CD4-positive, alpha-beta T cell (primary cell): ENCODE data around the gene ZBTB40. TPM values are rescaled to one million over a fixed set of nuclear protein-coding genes. Genes with fewer than 3 reads are reported as not detected.

ENCODE experiments used
- ATAC-seq: fragments of 200-7000 bp; cut with Tn5 transposase; one replicate; pipeline ENCODE4 v1.10.0; 2022; ENCODE audit warnings: mild to moderate bottlenecking; ENCODE audit not compliant: poor library complexity
- CTCF ChIA-PET: fragments of 350-600 bp; sonication (Branson Sonifier 250); formaldehyde crosslinking; loops from one replicate; lab custom pipeline; 2021; ENCODE audit warnings: antibody characterized with exemption, inconsistent platforms; lab: Charles Lee
- POLR2A ChIA-PET: fragments of 350-600 bp; sonication (Branson Sonifier 250); formaldehyde crosslinking; loops from one replicate; lab custom pipeline; 2021; ENCODE audit warnings: antibody characterized with exemption, inconsistent platforms; lab: Charles Lee
- DNase-seq, 14 experiments: peaks; one replicate each; pipeline ENCODE4 v3.0.0-alpha.2; 2013 to 2020; ENCODE audit warnings: mixed read lengths in 2 of 14
- H3K27ac ChIP-seq, 2 donors: one replicate each; pipeline versions ENCODE4 v1.5.1 to v1.7.0; 2013; ENCODE audit warnings: low read length in 2 of 2, low read depth in 1 of 2, mild to moderate bottlenecking in 1 of 2
- H3K27me3 ChIP-seq, 2 experiments: 1 replicate in 1 of 2; 2 replicates in 1 of 2; pipeline versions ENCODE4 v1.6.1 to v1.7.0; 2013; ENCODE audit warnings: low read length in 2 of 2, control low read depth in 1 of 2, mild to moderate bottlenecking in 1 of 2, moderate library complexity in 1 of 2; ENCODE audit not compliant: insufficient read depth in 2 of 2, control insufficient read depth in 1 of 2
- H3K36me3 ChIP-seq: one replicate; pipeline ENCODE4 v1.6.1; 2013; ENCODE audit warnings: low read length, control low read depth; ENCODE audit not compliant: insufficient read depth
- H3K4me1 ChIP-seq: one replicate; pipeline ENCODE4 v1.6.1; 2013; ENCODE audit warnings: low read length, control low read depth; ENCODE audit not compliant: insufficient read depth
- H3K4me3 ChIP-seq: one replicate; pipeline ENCODE4 v1.5.1; 2013; ENCODE audit warnings: mild to moderate bottlenecking, low read length, moderate library complexity
- H3K9me3 ChIP-seq, 2 experiments: 1 replicate in 1 of 2; 2 replicates in 1 of 2; pipeline versions ENCODE4 v1.6.1 to v1.7.0; 2013; ENCODE audit warnings: low read length in 2 of 2, mild to moderate bottlenecking in 2 of 2, control low read depth in 1 of 2, moderate library complexity in 1 of 2; ENCODE audit not compliant: control insufficient read depth in 1 of 2, insufficient read depth in 1 of 2
- H3K27ac Mint-ChIP-seq: one replicate; pipeline ENCODE4 v1.8.0; 2020; ENCODE audit warnings: mixed read lengths
- H3K27me3 Mint-ChIP-seq: one replicate; pipeline ENCODE4 v1.8.0; 2021; ENCODE audit warnings: mixed read lengths
- H3K36me3 Mint-ChIP-seq: one replicate; pipeline ENCODE4 v1.8.0; 2021; ENCODE audit warnings: low read depth, mixed read lengths
- H3K4me1 Mint-ChIP-seq: one replicate; pipeline ENCODE4 v1.8.0; 2021; ENCODE audit warnings: low read depth, mixed read lengths
- H3K4me3 Mint-ChIP-seq: one replicate; pipeline ENCODE4 v1.8.0; 2020; ENCODE audit warnings: mild to moderate bottlenecking, mixed read lengths
- H3K9me3 Mint-ChIP-seq: one replicate; pipeline ENCODE4 v1.8.0; 2020; ENCODE audit warnings: mixed read lengths
- CTCF ChIP-seq: fragments of 200-600 bp; IDR thresholded peaks from one replicate; pipeline ENCODE4 v1.8.0; 2022; ENCODE audit warnings: antibody characterized with exemption, mild to moderate bottlenecking
- intact Hi-C, 2 experiments: fragments of 100-400 bp; cut with DNase I in 1 of 2; cut with micrococcal nuclease in 1 of 2; formaldehyde crosslinking; loops; one replicate each; pipeline versions ENCODE4 v1.15.1 to v1.9.0; 2023 to 2025; cut with DNase I, micrococcal nuclease
- total RNA-seq, 174 experiments: library from RNA in 2 of 174; stranded (reverse) in 2 of 174; gene quantifications; one replicate each; pipeline ENCODE4 v1.2.3 and lab custom pipeline; 2021 to 2026

Gene ZBTB40
- total RNA-seq, 2 experiments from 2014 or later: 28.4 to 30.6 TPM

DNA sequence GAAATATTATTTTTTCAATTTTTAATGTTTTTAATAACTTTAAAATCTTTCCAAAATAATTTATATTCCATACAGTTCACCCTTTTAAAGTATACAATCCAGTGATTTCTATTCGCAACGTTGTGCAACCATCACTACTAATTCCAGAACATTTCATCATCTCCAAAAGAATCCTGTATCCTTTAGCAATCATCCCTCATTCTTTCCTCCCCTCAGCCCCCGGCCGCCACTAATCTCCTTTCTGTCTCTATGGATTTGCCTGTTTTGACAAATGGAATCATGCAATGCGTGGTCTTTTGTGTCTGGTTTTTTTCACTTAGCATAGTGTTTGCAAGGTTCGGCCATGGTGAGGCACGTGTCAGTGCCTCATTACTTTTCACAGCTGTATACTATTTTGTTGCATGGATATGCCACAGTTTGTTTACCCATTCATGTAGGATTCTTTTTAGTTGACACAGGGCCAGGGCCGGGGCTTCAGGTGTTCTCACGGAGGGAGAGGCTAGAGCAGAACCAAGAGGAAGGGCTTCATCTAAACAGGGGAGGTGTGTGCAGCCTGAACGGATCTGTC, 40.6 kb upstream of the ZBTB40 start:
- H3K9me3 Mint-ChIP-seq: no peaks in the 10 kb centered on the region
- no peak overlapping the region for H3K4me3 Mint-ChIP-seq
- H3K27me3 ChIP-seq: peaks cover 0 to 2% of the 10 kb centered on the region in 2 experiments
- no peak overlapping the region for H3K4me3 ChIP-seq
- ATAC-seq: no peak
- no peak overlapping the region for H3K27ac Mint-ChIP-seq
- peaks cover 0 to 4% of the 10 kb centered on the region in 2 experiments for H3K9me3 ChIP-seq
- ChIA-PET CTCF (no interaction called here), POLR2A (no interaction called here)
- TF ChIP-seq CTCF: no peak
- no peak overlapping the region for H3K27ac ChIP-seq
- H3K36me3 ChIP-seq: no peaks in the 10 kb centered on the region
- intact Hi-C loops: loop anchor here in 1 of 2 experiments (10.0 kb wide), 1 partner anchor 306 kb away; no protein-coding TSS in a partner anchor
- no peaks in the 10 kb centered on the region for H3K4me1 ChIP-seq
- H3K36me3 Mint-ChIP-seq: no peaks in the 10 kb centered on the region
- peaks cover 18% of the 10 kb centered on the region for H3K27me3 Mint-ChIP-seq
- DNase-seq: no peak
- H3K4me1 Mint-ChIP-seq: no peaks in the 10 kb centered on the region

- no peak overlapping the region for H3K27ac ChIP-seq
- POLR2A ChIA-PET: no interaction called here
- no peak for TF ChIP-seq CTCF
- H3K27me3 ChIP-seq: peaks cover 0 to 2% of the 10 kb centered on the region in 2 experiments
- peaks cover 0 to 4% of the 10 kb centered on the region in 2 experiments for H3K9me3 ChIP-seq
- Mint-ChIP-seq H3K9me3 (no peaks in the 10 kb centered on the region), H3K27ac (no peak overlapping the region), H3K36me3 (no peaks in the 10 kb centered on the region), H3K4me1 (peaks cover 2% of the 10 kb centered on the region), H3K4me3 (no peak overlapping the region), H3K27me3 (peaks cover 20% of the 10 kb centered on the region)
- intact Hi-C loops: loop anchor here in 1 of 2 experiments (10.0 kb wide), 1 partner anchor 307 kb away; no protein-coding TSS in a partner anchor
- H3K4me1 ChIP-seq: peaks cover 3% of the 10 kb centered on the region
- CTCF ChIA-PET: no interaction called here
- ATAC-seq (no peak), DNase-seq (no peak)
- H3K36me3 ChIP-seq: no peaks in the 10 kb centered on the region
- H3K4me3 ChIP-seq: no peak overlapping the region
These were observed 40.1 kb upstream of the ZBTB40 start for GRCh38 chr1:22411589-22411988.

DNA sequence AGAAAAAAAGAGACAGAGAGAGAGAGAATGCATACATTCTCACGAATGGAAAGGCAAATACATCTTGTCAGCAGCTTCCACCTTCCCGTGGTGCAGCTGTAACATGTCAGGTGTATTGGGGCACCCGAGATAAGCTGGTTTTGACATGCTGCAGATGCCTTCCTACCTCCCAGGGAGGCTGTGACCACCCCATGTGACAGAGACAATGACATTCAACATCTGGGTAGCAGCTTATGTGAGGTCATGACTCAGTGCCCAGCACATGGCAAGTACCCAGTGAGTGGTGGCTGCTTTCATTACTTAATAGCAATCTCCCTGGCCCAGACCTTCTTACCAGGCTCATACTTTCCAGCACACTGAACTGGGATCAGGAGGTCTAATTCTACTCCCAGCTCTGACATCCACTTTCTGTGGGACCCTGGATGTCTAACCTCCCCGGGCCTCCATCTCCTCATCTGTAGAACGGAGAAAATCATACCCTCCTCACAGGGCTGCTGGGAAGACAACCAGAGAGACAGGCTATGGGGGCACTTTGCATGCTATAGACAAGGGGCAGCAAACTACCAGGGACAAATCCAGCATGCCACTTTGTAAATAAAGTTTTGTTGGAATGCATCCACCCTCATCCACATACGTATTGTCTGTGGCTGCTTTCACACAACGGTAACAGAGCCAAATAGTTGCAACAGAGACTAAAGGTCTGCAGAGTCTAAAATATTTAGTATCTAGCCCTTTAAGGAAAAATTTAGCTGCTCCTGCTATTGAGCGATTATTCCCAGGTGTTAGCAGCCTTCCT, 38.5 kb upstream of the ZBTB40 start:
- Mint-ChIP-seq H3K4me3 (no peak overlapping the region), H3K4me1 (peaks cover 4% of the 10 kb centered on the region), H3K27ac (no peak overlapping the region), H3K9me3 (no peaks in the 10 kb centered on the region), H3K36me3 (no peaks in the 10 kb centered on the region), H3K27me3 (peaks cover 31% of the 10 kb centered on the region)
- ChIA-PET CTCF (no interaction called here), POLR2A (no interaction called here)
- no peak for DNase-seq
- intact Hi-C loops: loop anchor here in 1 of 2 experiments (10.0 kb wide), 1 partner anchor 308 kb away; no protein-coding TSS in a partner anchor
- no peak for ATAC-seq
- no peak for TF ChIP-seq CTCF
- no peak overlapping the region for H3K27ac ChIP-seq
- H3K4me3 ChIP-seq: no peak overlapping the region
- H3K27me3 ChIP-seq: peaks cover 5 to 10% of the 10 kb centered on the region in 2 experiments
- H3K4me1 ChIP-seq: peaks cover 7% of the 10 kb centered on the region
- peaks cover 0 to 4% of the 10 kb centered on the region in 2 experiments for H3K9me3 ChIP-seq
- H3K36me3 ChIP-seq: no peaks in the 10 kb centered on the region
